NCI-H1092 treated with DMSO at 0.1 percent for 48 hours (cell line): ENCODE data around the gene CENPM.

Source experiments
- DNase-seq: peaks from one replicate; lab custom pipeline; 2025; lab: John Stamatoyannopoulos, UW

CENPM gene

GRCh38 chr22:41946629-41947423 is at the start of gene CENPM:
TSS of gene CENPM (minus strand) at chr22:41947152. CDS start at chr22:41947076, 76 bp downstream.
- peak; percentile 97 for DNase-seq

DNA sequence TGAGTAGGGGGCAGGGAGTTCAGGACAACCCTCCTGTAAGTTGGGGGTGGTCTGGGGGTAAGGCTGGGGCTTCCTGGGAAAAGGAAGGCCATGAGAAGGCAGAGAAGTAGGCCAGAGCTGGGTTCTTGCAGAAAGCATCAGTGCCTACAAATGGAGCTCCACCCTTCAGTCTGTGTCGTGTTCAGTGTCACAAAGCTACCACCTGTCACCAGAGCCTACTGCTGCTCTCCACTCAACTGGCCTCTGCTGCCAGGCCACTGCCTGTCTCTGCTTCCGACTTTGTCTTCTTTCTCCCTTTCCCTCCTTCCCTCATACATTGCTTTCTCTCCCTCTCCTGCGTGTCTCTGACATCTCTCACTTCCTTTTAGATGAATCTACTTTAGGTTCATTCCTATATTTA is 48.3 kb upstream of the CENPM start:
- DNase-seq, result no peak

DNA sequence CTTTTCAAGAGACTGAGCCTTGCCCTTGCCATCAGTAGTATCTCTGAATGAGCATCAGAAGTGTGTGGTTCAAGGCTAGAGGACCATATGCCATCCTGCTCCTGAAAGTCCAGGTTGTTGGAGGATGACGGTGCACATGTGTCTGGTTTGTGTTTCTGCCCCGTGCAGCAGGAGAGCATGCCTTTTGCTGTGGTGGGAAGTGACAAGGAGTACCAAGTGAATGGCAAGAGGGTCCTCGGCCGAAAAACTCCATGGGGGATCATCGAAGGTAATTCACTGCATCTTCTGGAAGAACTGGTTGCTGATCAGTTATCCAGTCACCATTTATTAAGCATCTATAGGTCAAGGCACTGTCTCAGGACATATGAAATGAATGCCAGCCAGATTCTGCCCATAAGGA is 45.5 kb upstream of the CENPM start:
- DNase-seq, result no peak

- no peak for DNase-seq
Measured at GRCh38 chr22:41991111-41991510, 44.2 kb upstream of the CENPM start.

DNA sequence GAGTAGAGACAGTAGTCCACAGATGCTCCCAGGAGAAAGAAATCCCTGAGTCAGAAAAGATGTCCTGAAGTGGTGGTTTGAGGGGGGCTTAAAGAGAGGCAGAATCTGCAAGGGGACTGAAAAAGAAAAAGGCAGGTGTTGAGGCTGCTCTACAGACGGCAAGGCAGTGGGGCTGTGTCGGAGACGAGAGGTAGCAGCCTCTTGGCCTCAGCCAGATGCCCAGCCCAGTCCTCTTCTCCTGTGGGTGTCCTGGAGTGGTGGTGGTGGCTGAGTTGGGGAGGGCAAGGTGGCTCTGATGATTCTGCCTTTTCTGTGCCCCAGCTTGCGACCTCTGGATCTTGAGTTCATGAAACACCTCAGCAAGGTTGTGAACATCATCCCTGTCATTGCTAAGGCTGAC is 42.3 kb upstream of the CENPM start:
- DNase-seq, result no peak

- no peak for DNase-seq
Measured at GRCh38 chr22:41987276-41987675, 40.3 kb upstream of the CENPM start.

GRCh38 chr22:41983513-41984405 is 36.8 kb upstream of the CENPM start:
- DNase-seq, result no peak

- no peak for DNase-seq
Measured at GRCh38 chr22:41982865-41983264, 35.9 kb upstream of the CENPM start.

DNA sequence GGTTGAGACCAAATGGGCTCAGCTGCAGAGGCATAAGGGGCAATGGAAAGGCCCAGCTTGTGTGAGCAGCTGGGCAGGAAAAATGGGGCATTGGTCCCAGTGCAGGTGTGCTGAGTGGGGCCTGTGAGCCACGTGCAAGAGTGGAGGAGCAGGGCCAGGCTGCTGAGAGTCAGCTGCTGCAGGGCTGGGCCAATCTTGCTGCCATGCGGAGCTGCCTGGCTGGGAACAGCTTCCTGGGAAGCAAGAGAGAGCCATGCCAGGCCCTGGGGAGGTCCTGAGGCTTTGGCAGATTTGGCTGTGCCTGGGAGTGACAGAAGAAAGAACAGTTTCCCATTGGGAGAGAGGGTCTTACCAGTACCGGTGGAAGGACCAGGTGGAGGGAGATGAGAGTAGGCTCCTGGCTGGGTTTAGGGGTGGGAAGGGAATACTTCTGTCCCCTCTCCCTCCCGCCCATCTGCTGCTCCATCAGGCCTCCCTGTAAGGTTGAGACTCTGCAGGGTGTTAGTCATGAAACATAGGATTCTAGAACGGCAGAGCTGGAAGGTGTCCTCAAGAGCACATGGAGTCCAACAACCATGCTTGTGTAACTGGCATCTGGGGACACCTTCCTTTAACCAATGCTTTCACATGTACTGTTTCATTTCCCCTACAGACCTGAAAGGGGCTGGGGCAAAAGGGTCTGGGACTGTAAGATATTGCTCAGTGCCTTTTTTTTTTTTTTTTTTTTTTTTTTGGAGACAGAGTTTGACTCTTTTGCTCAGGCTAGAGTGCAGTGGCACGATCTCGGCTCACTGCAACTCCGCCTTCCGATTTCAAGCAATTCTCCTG is 32.7 kb upstream of the CENPM start:
- no peak for DNase-seq

DNA sequence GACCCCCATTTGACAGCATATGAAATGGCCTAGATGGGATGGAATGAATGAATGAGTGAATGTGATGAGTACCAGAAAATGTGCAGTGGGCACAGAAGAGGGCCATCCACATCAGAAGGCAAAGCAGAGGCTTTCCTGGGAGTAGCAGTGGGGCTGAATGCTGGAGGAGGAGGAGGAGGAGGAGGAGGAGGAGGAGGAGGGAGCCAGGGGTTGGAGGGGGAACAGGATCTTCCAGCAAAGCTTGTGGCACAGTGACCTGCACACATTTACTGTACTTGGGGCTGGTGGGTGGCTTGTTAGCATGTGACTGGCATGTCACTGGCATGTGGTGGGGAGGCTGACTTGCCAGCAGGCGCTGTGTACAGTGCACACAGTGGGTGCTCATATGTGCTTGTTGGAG is 31.8 kb upstream of the CENPM start:
- no peak for DNase-seq

DNA sequence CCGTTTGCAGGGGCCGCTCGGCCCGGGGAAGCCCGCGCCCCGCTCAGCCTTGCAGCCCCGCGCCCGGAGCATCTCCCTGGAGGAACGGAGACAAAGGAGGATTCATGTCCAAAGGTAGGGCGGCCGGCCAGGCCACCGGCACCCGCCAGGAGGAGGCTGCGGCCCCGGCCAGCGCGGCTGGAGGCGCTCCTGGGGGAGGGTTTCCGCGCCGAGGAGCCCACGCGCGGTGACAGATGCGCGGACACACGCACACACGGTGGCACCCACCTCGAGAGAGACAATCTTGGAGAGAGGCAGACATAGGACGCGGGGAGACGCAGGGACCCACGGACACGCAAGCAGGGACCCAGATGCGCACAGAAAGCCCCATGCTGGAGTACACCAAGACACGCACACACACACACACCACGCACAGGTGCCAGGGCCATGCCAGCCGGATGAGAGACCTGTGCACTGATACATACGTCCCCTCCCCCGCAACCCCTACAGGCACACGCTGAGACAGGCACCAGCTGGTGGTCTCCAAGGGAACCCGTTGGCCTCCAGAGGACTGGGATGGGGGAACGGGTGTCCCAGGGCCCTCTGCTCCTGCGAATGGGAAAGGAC is 30.1 kb upstream of the CENPM start:
- peak; percentile 49 for DNase-seq

GRCh38 chr22:41976070-41976901 is 29.3 kb upstream of the CENPM start:
- peak; percentile 40 for DNase-seq

DNA sequence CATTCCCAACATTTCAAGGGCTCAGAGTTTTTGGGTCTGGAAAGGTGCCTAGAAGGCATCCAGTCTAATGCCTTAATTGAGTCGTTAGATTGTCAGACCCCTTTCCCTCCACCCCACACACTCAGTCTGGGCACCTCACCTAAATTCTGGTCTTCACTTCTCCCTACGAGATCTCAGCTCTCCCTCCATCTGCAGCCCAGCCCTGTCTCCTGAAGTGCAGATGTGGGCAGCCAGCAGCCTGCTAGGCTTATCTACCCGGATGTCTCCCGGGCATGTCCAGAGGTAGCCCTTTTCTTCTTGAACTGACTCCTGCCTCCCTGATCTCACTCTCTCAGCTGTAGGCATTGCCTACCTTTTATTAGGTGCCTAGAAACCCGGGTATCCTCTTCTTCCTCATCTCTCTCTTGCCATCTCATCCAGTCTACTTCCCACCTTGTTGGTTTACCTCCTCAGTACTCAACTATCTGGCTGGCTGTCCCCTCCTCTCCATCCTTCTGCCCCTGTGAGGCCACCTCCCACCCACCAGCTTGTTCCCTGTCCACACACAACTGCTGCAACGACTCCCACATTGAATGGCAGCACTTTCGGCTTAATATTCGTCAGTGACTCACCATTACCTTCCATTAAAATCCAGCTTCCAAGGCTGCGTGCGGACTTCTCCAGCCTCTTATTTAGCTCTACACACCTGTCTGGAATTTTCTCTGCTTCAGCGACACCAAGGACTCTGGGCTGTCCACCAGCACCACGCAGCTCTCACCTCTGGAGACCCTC is 28.5 kb upstream of the CENPM start:
- no peak for DNase-seq

- no peak for DNase-seq
Measured at GRCh38 chr22:41974691-41975290, 27.8 kb upstream of the CENPM start.

GRCh38 chr22:41971431-41971830 is 24.5 kb upstream of the CENPM start:
- no peak for DNase-seq

DNA sequence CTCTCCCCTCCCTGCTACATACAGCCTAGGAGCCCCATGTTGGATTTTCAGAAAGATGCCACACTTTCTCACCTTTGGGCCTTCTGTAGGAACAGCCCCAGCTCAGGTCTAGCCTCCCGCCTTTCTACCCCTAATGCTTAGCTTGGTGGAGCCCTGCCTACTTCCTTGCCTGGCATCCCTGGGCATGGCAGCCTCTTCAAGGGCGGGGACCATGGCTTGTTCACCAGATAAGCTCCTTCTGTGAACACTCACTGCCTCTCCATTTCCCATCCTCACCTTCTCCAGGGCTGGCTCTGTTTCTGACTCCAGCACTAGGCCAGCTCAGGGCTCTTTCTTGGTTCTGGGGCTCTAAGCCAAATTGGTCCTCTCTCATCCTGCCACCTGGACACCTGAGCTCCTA is 23.6 kb upstream of the CENPM start:
- DNase-seq, result no peak

- no peak for DNase-seq
Measured at GRCh38 chr22:41969110-41969646, 22.2 kb upstream of the CENPM start, which contains the start of gene SEPTIN3. TSS of gene SEPTIN3 (plus strand) at chr22:41969443. CDS start at chr22:41971493, 2,050 bp downstream.

DNA sequence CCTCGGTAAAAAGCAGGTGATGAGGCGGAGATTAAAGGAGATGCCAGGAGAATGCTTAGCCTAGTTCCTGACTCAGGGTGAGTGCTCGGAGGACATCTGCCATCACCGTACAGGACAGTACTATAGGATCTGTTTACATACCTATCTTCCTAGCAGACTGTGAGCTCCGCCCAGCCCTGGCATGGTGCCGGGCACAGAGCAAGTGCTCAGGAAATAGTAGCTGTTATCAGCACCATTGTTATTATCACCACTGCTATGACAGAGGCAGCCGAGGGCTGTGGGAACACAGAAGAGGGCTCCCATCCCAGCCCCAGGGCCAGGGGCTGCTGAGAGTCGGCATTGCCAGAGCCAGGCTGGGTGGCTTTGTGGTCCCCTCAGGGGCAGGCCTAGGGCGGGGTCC is 21.6 kb upstream of the CENPM start:
- no peak for DNase-seq

- peak; percentile 37 for DNase-seq
Measured at GRCh38 chr22:41966607-41967240, 19.8 kb upstream of the CENPM start.
